GM18951 (cell line): Measurements from ENCODE around the gene SMARCAL1.

Experiments
- POLR2A ChIP-seq: IDR thresholded peaks from 4 replicates; pipeline ENCODE4 v1.6.1; 2011; ENCODE audit warnings: mild to moderate bottlenecking; ENCODE audit not compliant: insufficient read length, insufficient read depth; ENCODE audit errors: extremely low read depth
- in situ Hi-C: fragments of 300-500 bp; cut with MboI; formaldehyde crosslinking; loops from one replicate; pipeline ENCODE4 v1.12.0; 2022; ENCODE audit warnings: low sequenced_read_pairs, mixed read lengths, inconsistent platforms; ENCODE audit not compliant: unreplicated experiment

SMARCAL1 gene

GRCh38 chr2:216499641-216500218, 87.4 kb downstream of the SMARCAL1 start:
- in situ Hi-C loops = loop anchor here (25.0 kb wide), 1 partner anchor 1238 kb away; no protein-coding TSS in a partner anchor
- TF ChIP-seq POLR2A = no peak

- TF ChIP-seq POLR2A = no peak
- in situ Hi-C loops = loop anchor here (25.0 kb wide), 1 partner anchor 1237 kb away; no protein-coding TSS in a partner anchor
These were observed 88.3 kb downstream of the SMARCAL1 start for GRCh38 chr2:216500572-216500971.

- peak; percentile 18 for TF ChIP-seq POLR2A
- in situ Hi-C loops = loop anchor here (25.0 kb wide), 1 partner anchor 1235 kb away; no protein-coding TSS in a partner anchor
These were observed 89.6 kb downstream of the SMARCAL1 start for GRCh38 chr2:216501854-216502253.

- in situ Hi-C loops = loop anchor here (25.0 kb wide), 1 partner anchor 1235 kb away; no protein-coding TSS in a partner anchor
- TF ChIP-seq POLR2A = peak; percentile 3
These were observed 90.3 kb downstream of the SMARCAL1 start for GRCh38 chr2:216502381-216503158.

- in situ Hi-C loops = loop anchor here (25.0 kb wide), 1 partner anchor 1234 kb away; no protein-coding TSS in a partner anchor
- TF ChIP-seq POLR2A = peak; percentile 6
These were observed 90.9 kb downstream of the SMARCAL1 start for GRCh38 chr2:216503159-216503629.

GRCh38 chr2:216503697-216504375, 91.6 kb downstream of the SMARCAL1 start:
- no peak for TF ChIP-seq POLR2A
- in situ Hi-C loops = loop anchor here (25.0 kb wide), 1 partner anchor 1233 kb away; no protein-coding TSS in a partner anchor

GRCh38 chr2:216504376-216504762, 92.1 kb downstream of the SMARCAL1 start:
- TF ChIP-seq POLR2A = no peak
- in situ Hi-C loops = loop anchor here (25.0 kb wide), 1 partner anchor 1233 kb away; no protein-coding TSS in a partner anchor

GRCh38 chr2:216505133-216506106, 93.1 kb downstream of the SMARCAL1 start:
- in situ Hi-C loops = loop anchor here (25.0 kb wide), 1 partner anchor 1232 kb away; no protein-coding TSS in a partner anchor

GRCh38 chr2:216507220-216508160, 95.2 kb downstream of the SMARCAL1 start:
- TF ChIP-seq POLR2A = no peak
- in situ Hi-C loops = loop anchor here (25.0 kb wide), 1 partner anchor 1230 kb away; no protein-coding TSS in a partner anchor

More at GRCh38 chr2:216505133-216506106, 93.1 kb downstream of the SMARCAL1 start:
- no peak for TF ChIP-seq POLR2A

- in situ Hi-C loops = loop anchor here (25.0 kb wide), 1 partner anchor 1229 kb away; no protein-coding TSS in a partner anchor
- TF ChIP-seq POLR2A = no peak
These were observed 95.9 kb downstream of the SMARCAL1 start for GRCh38 chr2:216508229-216508628.

GRCh38 chr2:216516730-216517350, 104.6 kb downstream of the SMARCAL1 start:
- TF ChIP-seq POLR2A = no peak
- in situ Hi-C loops = loop anchor here (5.0 to 25.0 kb wide), 2 partner anchors 150 to 1220 kb away; no protein-coding TSS in a partner anchor
